ENCODE results near the gene SLC35E3. TPM values are rescaled to one million over a fixed set of nuclear protein-coding genes. Genes with fewer than 3 reads are reported as not detected.

SLC35E3 gene
- polyA plus RNA-seq, 1 of the 3 experiments (the other 2 are of a cell fraction), result 5.7 TPM

- peak; percentile 90 for TF ChIP-seq NRF1 (IDR thresholded peaks at IDR 0.05; ENCODE audit: low read depth, low read length)
- peak; percentile 56; the same call in 1 of the 2 replicates for TF ChIP-seq ELF1 (IDR thresholded peaks at IDR 0.05)
- no peak for TF ChIP-seq RFX5 (IDR thresholded peaks at IDR 0.05; ENCODE audit: low read length)
- TF ChIP-seq PBX3 (IDR thresholded peaks at IDR 0.05), result no peak
- TF ChIP-seq, protein P1, sequence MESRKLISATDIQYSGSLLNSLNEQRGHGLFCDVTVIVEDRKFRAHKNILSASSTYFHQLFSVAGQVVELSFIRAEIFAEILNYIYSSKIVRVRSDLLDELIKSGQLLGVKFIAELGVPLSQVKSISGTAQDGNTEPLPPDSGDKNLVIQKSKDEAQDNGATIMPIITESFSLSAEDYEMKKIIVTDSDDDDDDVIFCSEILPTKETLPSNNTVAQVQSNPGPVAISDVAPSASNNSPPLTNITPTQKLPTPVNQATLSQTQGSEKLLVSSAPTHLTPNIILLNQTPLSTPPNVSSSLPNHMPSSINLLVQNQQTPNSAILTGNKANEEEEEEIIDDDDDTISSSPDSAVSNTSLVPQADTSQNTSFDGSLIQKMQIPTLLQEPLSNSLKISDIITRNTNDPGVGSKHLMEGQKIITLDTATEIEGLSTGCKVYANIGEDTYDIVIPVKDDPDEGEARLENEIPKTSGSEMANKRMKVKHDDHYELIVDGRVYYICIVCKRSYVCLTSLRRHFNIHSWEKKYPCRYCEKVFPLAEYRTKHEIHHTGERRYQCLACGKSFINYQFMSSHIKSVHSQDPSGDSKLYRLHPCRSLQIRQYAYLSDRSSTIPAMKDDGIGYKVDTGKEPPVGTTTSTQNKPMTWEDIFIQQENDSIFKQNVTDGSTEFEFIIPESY (IDR thresholded peaks at IDR 0.05; ENCODE audit: borderline replicate concordance, low read depth), result no peak
- TF ChIP-seq SMC3 (IDR thresholded peaks at IDR 0.05; ENCODE audit: low read depth, low read length), result no peak
- TF ChIP-seq, protein P2, sequence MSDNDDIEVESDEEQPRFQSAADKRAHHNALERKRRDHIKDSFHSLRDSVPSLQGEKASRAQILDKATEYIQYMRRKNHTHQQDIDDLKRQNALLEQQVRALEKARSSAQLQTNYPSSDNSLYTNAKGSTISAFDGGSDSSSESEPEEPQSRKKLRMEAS (IDR thresholded peaks at IDR 0.05; ENCODE audit: low read depth), result peak; percentile 88
These were observed at the start of gene SLC35E3 (continued) for GRCh38 chr12:68745904-68746571.

GRCh38 chr12:68699486-68699885 is 46.5 kb upstream of the SLC35E3 start:
- DNase-seq, result no peak
- H3K4me2 ChIP-seq, result no peak overlapping the region
- H3K9me3 ChIP-seq, result no peaks in the 10 kb centered on the region
- peaks cover 29 to 63% of the 10 kb centered on the region in 2 experiments for H3K36me3 ChIP-seq (replicated peaks in 1 of 2; ENCODE audit: control insufficient read depth in 1 of 2, insufficient read depth in 2 of 2, low read length in 1 of 2)
- H3K4me1 ChIP-seq (ENCODE audit: control insufficient read depth in 1 of 2, insufficient read depth in 2 of 2, low read depth in 1 of 2, low read length in 1 of 2), result no peaks in the 10 kb centered on the region
- no peaks in the 10 kb centered on the region for H4K20me1 ChIP-seq (ENCODE audit: insufficient read depth)
- no peaks in the 10 kb centered on the region for H3K9me2 ChIP-seq
- ChIA-PET CTCF (no interaction called here), POLR2A (no interaction called here)
- WGBS (ENCODE audit: low lambda C conversion rate), result 95% methylated on average over 1 of the region's 1 CpG
- no peaks in the 10 kb centered on the region for H3F3A ChIP-seq (replicated peaks; ENCODE audit: insufficient read depth)
- no peak overlapping the region for H3K27ac ChIP-seq (ENCODE audit: low read depth in 2 of 2, low read length in 1 of 2)
- H3K4me3 ChIP-seq (ENCODE audit: low read depth in 2 of 2, low read length in 1 of 2), result no peak overlapping the region
- no peaks in the 10 kb centered on the region for H3K27me3 ChIP-seq (ENCODE audit: insufficient read depth)
- TF ChIP-seq FOXJ3 (CRISPR knock-in tag; IDR thresholded peaks at IDR 0.05) (no peak), CHD2 (IDR thresholded peaks at IDR 0.05; ENCODE audit: low read length, partially characterized antibody) (no peak), RFX5 (IDR thresholded peaks at IDR 0.05; ENCODE audit: low read length) (no peak), EP300 (IDR thresholded peaks at IDR 0.05; ENCODE audit: borderline replicate concordance in 1 of 2, low read depth in 1 of 2, low read length in 1 of 2) (no peak), RXRA (IDR thresholded peaks at IDR 0.05; ENCODE audit: borderline replicate concordance, low read depth) (no peak), ELF1 (IDR thresholded peaks at IDR 0.05) (no peak), SIN3A (IDR thresholded peaks at IDR 0.05; ENCODE audit: borderline replicate concordance, low read depth, low read length) (no peak), RCOR1 (IDR thresholded peaks at IDR 0.05; ENCODE audit: low read length) (no peak), JUND (IDR thresholded peaks at IDR 0.05) (no peak), POLR2AphosphoS5 (IDR thresholded peaks at IDR 0.05; ENCODE audit: low read depth, low read length) (no peak), RAD21 (IDR thresholded peaks at IDR 0.05; ENCODE audit: low read length) (no peak), PBX3 (IDR thresholded peaks at IDR 0.05) (no peak), TEAD4 (IDR thresholded peaks at IDR 0.05; ENCODE audit: borderline replicate concordance, insufficient read depth) (no peak)
- TF ChIP-seq, protein P3, sequence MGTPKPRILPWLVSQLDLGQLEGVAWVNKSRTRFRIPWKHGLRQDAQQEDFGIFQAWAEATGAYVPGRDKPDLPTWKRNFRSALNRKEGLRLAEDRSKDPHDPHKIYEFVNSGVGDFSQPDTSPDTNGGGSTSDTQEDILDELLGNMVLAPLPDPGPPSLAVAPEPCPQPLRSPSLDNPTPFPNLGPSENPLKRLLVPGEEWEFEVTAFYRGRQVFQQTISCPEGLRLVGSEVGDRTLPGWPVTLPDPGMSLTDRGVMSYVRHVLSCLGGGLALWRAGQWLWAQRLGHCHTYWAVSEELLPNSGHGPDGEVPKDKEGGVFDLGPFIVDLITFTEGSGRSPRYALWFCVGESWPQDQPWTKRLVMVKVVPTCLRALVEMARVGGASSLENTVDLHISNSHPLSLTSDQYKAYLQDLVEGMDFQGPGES (IDR thresholded peaks at IDR 0.05; ENCODE audit: low read depth, low read length), result no peak
- TF ChIP-seq, protein P4, sequence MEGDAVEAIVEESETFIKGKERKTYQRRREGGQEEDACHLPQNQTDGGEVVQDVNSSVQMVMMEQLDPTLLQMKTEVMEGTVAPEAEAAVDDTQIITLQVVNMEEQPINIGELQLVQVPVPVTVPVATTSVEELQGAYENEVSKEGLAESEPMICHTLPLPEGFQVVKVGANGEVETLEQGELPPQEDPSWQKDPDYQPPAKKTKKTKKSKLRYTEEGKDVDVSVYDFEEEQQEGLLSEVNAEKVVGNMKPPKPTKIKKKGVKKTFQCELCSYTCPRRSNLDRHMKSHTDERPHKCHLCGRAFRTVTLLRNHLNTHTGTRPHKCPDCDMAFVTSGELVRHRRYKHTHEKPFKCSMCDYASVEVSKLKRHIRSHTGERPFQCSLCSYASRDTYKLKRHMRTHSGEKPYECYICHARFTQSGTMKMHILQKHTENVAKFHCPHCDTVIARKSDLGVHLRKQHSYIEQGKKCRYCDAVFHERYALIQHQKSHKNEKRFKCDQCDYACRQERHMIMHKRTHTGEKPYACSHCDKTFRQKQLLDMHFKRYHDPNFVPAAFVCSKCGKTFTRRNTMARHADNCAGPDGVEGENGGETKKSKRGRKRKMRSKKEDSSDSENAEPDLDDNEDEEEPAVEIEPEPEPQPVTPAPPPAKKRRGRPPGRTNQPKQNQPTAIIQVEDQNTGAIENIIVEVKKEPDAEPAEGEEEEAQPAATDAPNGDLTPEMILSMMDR (IDR thresholded peaks at IDR 0.05), result no peak
- TF ChIP-seq, protein P2 (IDR thresholded peaks at IDR 0.05; ENCODE audit: low read depth), result no peak
- no peak overlapping the region for H2AFZ ChIP-seq (ENCODE audit: low read depth)
- no peak overlapping the region for H3K9ac ChIP-seq
- H3K79me2 ChIP-seq (ENCODE audit: insufficient read depth), result no peaks in the 10 kb centered on the region
